Left kidney (tissue), 1 donor: ENCODE measurements around the gene SLC25A36. TPM values are rescaled to one million over a fixed set of nuclear protein-coding genes. Genes with fewer than 3 reads are reported as not detected.

Experiments
- polyA plus RNA-seq: library from polyadenylated mRNA; unstranded; fragments of 120-200 nt; gene quantifications from one replicate; pipeline ENCODE4 v1.2.1, GENCODE V29; 2013; ENCODE audit not compliant: insufficient read length

SLC25A36 gene
- polyA plus RNA-seq, 1 donor = 210 TPM

Other genes starting within 250 kb of the SLC25A36 start
- 14.8 TPM for gene SPSB4, start 109.5 kb downstream of the SLC25A36 start, polyA plus RNA-seq